ENCODE data around the gene NPAS3.

NPAS3 gene

DNA sequence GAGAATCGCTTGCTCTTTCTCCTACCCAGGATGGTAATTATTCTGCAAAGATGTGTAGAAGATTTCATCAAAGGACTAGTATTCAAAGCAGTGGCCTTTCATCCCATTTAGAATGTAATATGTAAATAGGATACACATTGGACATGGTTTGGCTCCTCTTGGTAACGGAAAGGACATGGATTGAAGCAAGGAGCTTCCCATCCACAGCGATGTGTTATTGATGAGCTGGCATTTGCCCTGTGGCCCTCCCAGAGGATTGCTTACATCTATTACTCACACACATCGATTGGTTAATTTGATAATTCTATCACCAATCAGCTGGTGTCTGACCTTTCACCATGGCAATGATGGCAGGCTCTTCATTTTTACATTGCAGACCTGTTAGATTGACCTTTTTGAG is 553.8 kb downstream of the NPAS3 start:
- no peaks in the 10 kb centered on the region for H3K4me1 Mint-ChIP-seq (ENCODE audit: low read depth)
- H3K4me3 Mint-ChIP-seq, result no peak overlapping the region
- H3K27me3 Mint-ChIP-seq, result peaks cover 9% of the 10 kb centered on the region
- no peaks in the 10 kb centered on the region for H3K36me3 Mint-ChIP-seq (ENCODE audit: low read depth)
- no peak overlapping the region for H3K27ac Mint-ChIP-seq
- H3K9me3 Mint-ChIP-seq, result peaks cover 11% of the 10 kb centered on the region
- DNase-seq, result no peak

DNA sequence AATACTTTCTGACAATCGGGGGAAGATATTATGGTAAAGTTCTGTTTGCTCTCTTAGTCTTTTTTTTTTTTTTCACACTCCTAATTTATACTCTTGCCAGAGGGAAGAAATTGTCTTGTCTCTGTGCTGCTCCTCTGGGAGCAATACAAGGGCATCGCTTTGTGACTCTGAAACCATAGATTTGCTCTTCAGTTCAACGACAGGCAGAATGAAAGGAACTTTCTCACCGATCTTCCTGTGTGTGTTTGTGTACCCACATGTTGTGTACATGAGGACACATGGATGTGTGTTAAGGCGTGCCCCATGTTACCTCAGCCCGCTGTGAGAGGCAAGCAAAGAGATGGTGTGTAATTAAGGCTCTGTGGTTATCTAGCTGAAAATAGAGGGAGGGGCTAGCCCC is 554.6 kb downstream of the NPAS3 start:
- no peak overlapping the region for H3K27ac Mint-ChIP-seq
- H3K4me3 Mint-ChIP-seq, result no peak overlapping the region
- no peak for DNase-seq
- H3K4me1 Mint-ChIP-seq (ENCODE audit: low read depth), result no peaks in the 10 kb centered on the region
- peaks cover 13% of the 10 kb centered on the region for H3K9me3 Mint-ChIP-seq
- H3K36me3 Mint-ChIP-seq (ENCODE audit: low read depth), result no peaks in the 10 kb centered on the region
- peaks cover 9% of the 10 kb centered on the region for H3K27me3 Mint-ChIP-seq

DNA sequence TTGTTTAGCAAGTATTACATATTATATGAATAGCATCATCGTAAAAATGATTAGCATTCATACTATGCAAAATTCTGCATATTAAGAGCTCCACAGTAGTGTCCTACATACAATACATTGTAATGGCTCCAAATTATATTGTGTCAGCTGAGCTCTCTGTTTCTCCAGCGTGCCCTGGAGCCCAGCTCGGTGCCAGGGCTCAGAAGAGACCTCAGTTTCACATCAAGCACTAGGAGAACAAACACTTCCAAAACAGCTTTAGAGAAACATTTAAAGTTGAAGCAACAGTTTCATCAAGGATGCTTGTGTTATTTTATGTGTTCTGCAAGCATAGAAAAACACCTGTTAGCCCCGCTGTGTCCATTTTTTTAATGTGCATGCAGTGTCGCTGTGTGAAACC is 555.3 kb downstream of the NPAS3 start:
- peaks cover 6% of the 10 kb centered on the region for H3K27me3 Mint-ChIP-seq
- peaks cover 13% of the 10 kb centered on the region for H3K9me3 Mint-ChIP-seq
- DNase-seq, result no peak
- no peak overlapping the region for H3K27ac Mint-ChIP-seq
- H3K36me3 Mint-ChIP-seq (ENCODE audit: low read depth), result no peaks in the 10 kb centered on the region
- no peaks in the 10 kb centered on the region for H3K4me1 Mint-ChIP-seq (ENCODE audit: low read depth)
- no peak overlapping the region for H3K4me3 Mint-ChIP-seq

DNA sequence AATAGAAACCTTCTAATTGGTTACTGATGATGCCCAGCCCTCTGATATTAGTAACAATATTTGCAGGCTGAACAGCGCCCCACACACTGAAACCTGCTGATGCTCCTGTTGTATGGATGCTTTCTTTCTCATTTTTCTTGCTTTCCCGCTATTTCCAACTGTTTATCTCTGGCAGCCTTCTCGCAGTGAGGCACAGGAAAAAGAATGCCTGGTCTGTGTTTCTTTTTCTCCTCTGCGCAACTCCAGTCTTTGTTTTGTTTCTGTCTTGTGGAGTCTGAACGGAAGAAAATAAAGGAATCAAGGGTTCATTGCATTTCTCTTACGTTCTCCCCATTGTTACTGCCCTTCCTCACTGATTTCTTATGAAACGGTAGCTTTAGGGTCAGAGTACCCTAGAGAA is 561.0 kb downstream of the NPAS3 start:
- Mint-ChIP-seq H3K4me1 (ENCODE audit: low read depth) (no peaks in the 10 kb centered on the region), H3K9me3 (peaks cover 10% of the 10 kb centered on the region), H3K4me3 (no peak overlapping the region), H3K36me3 (ENCODE audit: low read depth) (no peaks in the 10 kb centered on the region), H3K27me3 (peaks cover 6% of the 10 kb centered on the region), H3K27ac (no peak overlapping the region)
- DNase-seq, result no peak

DNA sequence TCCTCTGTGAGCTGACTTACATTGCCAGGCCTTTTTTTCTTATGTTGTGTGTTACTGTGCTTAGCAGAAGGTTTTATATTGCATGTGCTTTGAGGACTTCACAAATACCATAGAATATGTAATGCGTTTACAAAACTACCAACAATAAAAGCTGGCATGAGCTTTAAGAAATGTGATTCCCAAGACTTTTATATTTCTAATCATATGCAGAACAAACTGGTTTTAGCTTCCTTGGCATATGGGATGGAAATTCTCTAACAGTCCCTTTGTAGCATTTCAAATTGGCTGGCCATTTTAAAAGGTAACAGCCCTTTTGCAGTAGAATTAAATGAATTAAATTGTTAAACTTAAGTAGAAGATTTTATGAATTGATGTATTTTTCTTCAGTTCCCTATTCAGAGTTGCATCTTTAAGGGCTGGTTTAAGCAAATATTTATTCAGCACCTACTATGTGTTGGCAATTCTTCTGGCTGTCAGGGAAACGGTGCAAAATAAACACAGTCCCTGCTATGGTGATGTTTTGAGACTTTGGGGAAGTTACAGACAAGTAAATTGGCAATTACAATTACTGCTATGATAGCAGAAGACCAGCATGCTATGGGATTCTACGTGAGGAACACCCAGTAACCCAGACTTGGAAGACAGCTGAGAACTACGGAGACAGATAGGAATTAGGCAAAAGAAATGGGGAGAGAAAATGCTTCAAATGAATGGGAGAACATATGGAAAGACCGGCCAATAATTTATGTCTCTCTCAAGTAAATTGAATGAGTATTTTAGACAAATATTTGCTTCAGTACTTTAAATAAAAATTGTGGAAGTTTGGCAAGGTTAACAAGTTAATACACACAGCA is 565.8 kb downstream of the NPAS3 start:
- Mint-ChIP-seq H3K9me3 (no peaks in the 10 kb centered on the region), H3K27ac (no peak overlapping the region), H3K4me1 (ENCODE audit: low read depth) (no peaks in the 10 kb centered on the region), H3K27me3 (peaks cover 3% of the 10 kb centered on the region), H3K36me3 (ENCODE audit: low read depth) (no peaks in the 10 kb centered on the region), H3K4me3 (no peak overlapping the region)
- no peak for DNase-seq

DNA sequence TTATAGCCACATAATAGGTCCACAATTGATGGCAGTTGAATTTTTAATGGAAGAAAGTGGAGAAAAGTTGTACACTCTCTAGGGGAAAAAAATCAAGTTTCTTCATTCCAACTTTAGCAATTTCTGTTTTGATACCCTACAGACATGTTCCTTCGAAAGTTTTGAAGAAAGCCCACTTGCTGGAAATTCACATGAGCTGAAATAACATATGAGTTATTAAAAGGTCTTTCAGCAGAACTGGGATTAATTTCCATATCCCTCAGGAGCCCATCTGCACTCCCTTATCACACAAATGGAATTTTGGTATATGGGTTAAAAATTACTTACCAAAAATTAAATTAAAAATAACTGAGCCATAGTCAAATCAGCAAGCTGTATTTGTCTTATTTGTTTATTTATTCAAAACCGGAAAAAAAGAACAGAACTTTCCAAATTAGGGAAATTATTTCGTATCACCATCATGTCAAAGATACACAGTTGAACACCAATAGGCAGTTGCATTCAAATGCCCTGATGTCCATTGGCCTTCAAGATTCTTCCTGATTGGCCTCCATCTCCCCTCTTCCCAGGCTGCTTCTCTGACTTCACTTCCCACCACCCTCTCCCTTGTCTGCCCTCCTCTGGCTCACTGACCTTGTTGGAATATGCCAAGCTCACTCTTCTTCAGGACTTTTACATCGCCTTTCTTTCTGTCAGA is 566.7 kb downstream of the NPAS3 start:
- Mint-ChIP-seq H3K4me3 (no peak overlapping the region), H3K36me3 (ENCODE audit: low read depth) (no peaks in the 10 kb centered on the region), H3K4me1 (ENCODE audit: low read depth) (no peaks in the 10 kb centered on the region), H3K9me3 (no peaks in the 10 kb centered on the region), H3K27me3 (peaks cover 3% of the 10 kb centered on the region), H3K27ac (no peak overlapping the region)
- no peak for DNase-seq

DNA sequence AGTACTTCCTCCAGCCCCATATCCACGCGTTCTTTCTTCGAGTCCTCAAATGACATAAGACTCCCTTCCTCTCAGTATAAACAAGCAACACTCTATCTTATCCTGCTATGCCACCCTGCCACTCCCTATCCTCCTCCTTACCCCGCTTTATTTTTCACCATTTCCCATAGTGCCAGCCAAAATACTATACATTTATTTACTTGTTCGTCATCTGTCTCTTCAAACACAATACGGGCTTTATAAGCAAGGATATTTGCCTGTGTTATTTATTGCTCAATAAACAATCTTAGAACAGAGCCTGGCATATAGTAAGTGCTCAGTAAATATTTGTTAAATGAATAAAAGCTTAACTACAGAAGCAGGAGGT is 567.3 kb downstream of the NPAS3 start:
- no peak for DNase-seq
- Mint-ChIP-seq H3K4me3 (no peak overlapping the region), H3K27me3 (peaks cover 3% of the 10 kb centered on the region), H3K27ac (no peak overlapping the region), H3K36me3 (ENCODE audit: low read depth) (no peaks in the 10 kb centered on the region), H3K9me3 (no peaks in the 10 kb centered on the region), H3K4me1 (ENCODE audit: low read depth) (no peaks in the 10 kb centered on the region)

DNA sequence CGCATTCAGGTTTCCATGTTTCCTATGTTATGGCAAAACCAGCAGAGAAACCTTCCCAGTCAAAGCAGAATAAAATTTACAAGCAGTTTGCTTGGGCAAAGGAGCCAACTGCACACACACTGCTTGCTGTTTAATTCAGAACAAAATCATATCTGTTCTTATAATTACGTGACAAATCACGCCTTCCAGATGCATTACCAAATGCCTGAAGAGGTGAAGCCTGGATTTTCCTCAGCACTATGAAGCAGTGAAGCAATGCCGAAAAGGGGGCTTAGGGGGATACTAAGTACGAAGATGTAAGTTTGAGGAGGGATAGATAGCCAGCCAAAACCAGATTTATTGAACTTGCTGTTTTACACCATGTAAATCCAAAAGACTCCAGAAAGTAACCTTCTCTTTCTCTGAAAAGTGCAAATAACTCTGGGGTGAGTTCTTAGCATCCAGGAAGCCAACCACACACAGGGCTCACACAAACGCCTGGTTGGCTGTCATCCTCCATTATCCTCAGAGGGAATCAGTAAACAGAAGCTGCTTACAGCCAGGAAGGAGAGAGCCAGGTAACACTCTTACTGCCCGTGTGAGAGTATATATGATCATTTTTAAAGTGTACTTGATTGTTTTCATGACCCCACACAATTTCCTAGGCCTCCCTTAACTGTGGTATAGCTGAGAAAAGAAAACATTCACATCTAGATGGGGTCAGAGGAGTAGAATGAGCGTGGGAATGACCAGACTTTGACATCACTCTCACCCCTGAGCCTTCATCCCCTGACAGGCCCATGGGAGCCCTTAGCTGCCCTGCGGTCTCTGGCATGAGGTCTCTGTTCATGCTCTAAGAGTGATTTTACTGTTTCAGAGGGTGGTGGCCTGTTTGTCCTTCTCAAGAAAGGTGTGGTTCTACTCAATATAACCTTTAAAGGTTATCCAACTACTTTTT is 569.7 kb downstream of the NPAS3 start:
- no peaks in the 10 kb centered on the region for H3K36me3 Mint-ChIP-seq (ENCODE audit: low read depth)
- no peak overlapping the region for H3K4me3 Mint-ChIP-seq
- peaks cover 3% of the 10 kb centered on the region for H3K27me3 Mint-ChIP-seq
- DNase-seq, result no peak
- H3K27ac Mint-ChIP-seq, result no peak overlapping the region
- no peaks in the 10 kb centered on the region for H3K4me1 Mint-ChIP-seq (ENCODE audit: low read depth)
- no peaks in the 10 kb centered on the region for H3K9me3 Mint-ChIP-seq

DNA sequence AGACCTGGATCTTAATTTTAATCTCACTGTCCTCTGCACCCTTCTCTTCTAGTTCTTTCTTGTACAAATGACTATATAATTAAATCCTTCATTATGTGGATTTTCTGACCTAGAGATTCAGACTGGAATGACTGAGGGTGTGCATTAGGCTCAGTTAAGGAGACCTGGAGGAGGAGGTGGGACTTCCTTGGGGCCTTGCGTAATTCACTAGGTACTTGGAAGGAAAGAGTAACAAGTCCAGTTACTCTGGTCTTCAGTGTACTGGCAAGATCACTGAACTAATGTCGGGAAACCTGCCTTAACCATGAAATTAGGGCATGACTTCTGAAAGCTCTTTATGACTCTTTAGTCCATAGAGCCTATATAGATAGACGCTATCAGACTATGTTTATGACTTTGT is 570.8 kb downstream of the NPAS3 start:
- H3K4me3 Mint-ChIP-seq, result no peak overlapping the region
- no peak for DNase-seq
- no peaks in the 10 kb centered on the region for H3K9me3 Mint-ChIP-seq
- H3K4me1 Mint-ChIP-seq (ENCODE audit: low read depth), result no peaks in the 10 kb centered on the region
- no peaks in the 10 kb centered on the region for H3K36me3 Mint-ChIP-seq (ENCODE audit: low read depth)
- peaks cover 3% of the 10 kb centered on the region for H3K27me3 Mint-ChIP-seq
- H3K27ac Mint-ChIP-seq, result no peak overlapping the region

DNA sequence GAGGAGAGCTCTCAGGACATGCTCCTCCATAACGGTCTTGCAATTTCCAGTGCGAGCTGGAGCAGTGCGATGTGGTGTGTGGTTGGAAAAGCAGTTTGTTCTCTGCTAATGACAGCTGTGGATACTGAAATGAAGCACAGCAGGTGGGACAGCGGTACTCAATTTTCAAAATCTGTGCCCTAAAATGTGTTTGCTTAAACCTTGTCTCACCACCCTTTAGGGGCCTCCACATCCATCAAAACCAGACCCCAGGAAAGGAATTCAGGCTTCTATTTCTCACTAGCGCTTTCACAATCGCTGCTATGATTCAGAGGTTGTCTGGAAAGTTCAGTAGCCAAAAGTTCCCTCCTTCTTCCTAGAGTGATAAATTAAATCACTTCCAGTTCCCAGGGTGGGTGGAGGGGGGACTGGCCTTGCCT is 571.4 kb downstream of the NPAS3 start:
- no peak for DNase-seq
- peaks cover 6% of the 10 kb centered on the region for H3K27me3 Mint-ChIP-seq
- no peak overlapping the region for H3K4me3 Mint-ChIP-seq
- H3K9me3 Mint-ChIP-seq, result no peaks in the 10 kb centered on the region
- no peaks in the 10 kb centered on the region for H3K4me1 Mint-ChIP-seq (ENCODE audit: low read depth)
- H3K36me3 Mint-ChIP-seq (ENCODE audit: low read depth), result no peaks in the 10 kb centered on the region
- no peak overlapping the region for H3K27ac Mint-ChIP-seq

DNA sequence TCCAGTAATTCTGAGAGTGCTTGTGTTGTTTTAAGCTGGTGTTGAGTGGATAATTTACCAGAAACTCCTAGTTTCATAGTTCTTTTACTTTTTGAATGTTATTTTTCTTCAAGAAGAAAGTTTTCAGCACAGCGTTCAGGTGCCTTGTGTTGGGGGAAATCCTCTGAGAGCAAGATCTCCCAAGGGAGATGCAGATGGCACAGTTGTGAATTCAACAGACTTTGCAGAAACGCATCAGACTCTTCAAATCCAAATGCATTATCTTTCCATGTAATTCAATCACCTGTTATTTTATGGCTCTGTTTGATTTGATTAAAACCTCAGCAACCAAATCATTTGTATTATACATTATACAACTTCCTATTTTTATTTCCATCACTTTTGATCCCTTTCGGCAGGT is 572.3 kb downstream of the NPAS3 start:
- Mint-ChIP-seq H3K4me1 (ENCODE audit: low read depth) (no peaks in the 10 kb centered on the region), H3K4me3 (no peak overlapping the region), H3K9me3 (no peaks in the 10 kb centered on the region), H3K27ac (no peak overlapping the region), H3K36me3 (ENCODE audit: low read depth) (no peaks in the 10 kb centered on the region), H3K27me3 (peaks cover 3% of the 10 kb centered on the region)
- no peak for DNase-seq

DNA sequence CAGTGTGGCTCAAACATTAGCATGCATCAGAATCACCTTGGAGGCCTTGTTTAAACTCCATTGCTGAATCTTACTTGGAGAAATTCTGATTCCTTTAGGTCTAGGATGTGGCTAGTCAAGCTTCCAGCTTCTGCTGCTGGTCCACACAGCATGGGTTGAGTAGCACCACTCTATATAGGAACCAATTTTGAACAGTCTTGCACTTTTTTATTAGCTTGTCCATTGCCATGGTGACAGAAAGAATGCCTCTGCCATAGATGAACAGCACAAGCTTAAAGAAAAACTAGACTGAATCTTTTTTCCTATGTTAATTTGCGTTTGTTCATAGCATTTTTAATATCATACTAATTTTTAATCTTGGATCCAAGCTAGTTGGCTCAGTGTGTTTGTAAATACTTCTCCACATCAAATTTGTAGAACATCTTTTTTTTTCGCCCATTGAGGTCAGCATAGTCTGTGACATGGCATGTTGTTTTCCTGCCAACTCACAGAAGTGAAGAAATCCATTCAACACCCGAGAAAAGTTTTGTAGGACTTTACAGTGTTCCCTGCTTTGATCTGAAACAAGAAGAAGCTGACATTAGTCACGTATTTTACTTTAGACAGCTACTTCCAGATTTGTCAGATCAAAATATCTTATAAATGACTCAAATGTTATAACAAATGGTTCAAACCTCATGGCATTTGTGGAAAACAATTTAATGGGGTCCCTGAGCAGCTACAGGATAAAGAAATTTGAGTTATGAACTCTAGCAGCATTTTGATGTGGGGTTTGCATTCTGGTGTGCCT is 573.4 kb downstream of the NPAS3 start:
- no peaks in the 10 kb centered on the region for H3K36me3 Mint-ChIP-seq (ENCODE audit: low read depth)
- peaks cover 2% of the 10 kb centered on the region for H3K27me3 Mint-ChIP-seq
- DNase-seq, result no peak
- no peak overlapping the region for H3K27ac Mint-ChIP-seq
- H3K4me1 Mint-ChIP-seq (ENCODE audit: low read depth), result no peaks in the 10 kb centered on the region
- H3K9me3 Mint-ChIP-seq, result no peaks in the 10 kb centered on the region
- no peak overlapping the region for H3K4me3 Mint-ChIP-seq

DNA sequence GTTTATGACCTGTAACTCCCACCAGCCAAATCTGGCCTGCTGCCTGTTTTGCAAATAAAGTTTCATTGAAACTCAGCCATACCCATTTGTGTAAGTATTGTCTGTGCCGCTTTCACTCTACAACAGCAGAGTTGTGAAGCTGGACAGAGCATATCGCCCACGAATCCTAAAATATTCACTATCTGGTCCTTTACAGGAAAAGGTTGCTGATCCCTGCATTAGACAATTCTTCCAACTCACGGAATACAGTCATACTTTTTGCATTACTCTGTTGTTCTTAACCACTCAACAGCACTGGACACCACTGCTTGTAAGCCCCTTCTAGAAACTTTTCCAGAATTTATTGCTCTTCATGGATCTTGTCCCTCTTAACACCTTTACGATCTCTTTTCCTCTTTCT is 576.8 kb downstream of the NPAS3 start:
- no peak for DNase-seq
- no peaks in the 10 kb centered on the region for H3K9me3 Mint-ChIP-seq

DNA sequence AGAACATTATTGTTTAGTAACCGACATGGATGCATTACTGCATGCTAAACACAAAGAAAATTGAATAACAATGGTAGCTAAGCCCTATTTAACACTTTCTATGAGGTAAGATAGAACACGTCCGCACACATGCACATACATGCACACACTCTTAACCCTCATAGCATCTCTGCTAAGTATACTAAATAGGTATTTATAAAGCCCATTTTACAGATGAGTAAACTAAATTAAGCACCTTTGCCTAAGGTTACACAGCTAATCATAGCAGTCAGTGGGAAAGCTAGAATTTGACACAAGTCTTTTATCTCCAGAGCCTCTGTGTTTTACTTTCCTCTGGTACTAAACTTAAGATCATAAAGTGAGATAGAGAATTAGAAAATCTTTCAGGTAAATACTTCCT is 577.2 kb downstream of the NPAS3 start:
- no peaks in the 10 kb centered on the region for H3K4me1 Mint-ChIP-seq (ENCODE audit: low read depth)
- H3K4me3 Mint-ChIP-seq, result no peak overlapping the region
- no peak overlapping the region for H3K27ac Mint-ChIP-seq
- H3K36me3 Mint-ChIP-seq (ENCODE audit: low read depth), result no peaks in the 10 kb centered on the region
- H3K27me3 Mint-ChIP-seq, result peaks cover 2% of the 10 kb centered on the region
- no peak for DNase-seq
- no peaks in the 10 kb centered on the region for H3K9me3 Mint-ChIP-seq

More for the DNA sequence above, 576.8 kb downstream of the NPAS3 start:
- Mint-ChIP-seq H3K36me3 (ENCODE audit: low read depth) (no peaks in the 10 kb centered on the region), H3K4me1 (ENCODE audit: low read depth) (no peaks in the 10 kb centered on the region), H3K27ac (no peak overlapping the region), H3K4me3 (no peak overlapping the region), H3K27me3 (peaks cover 2% of the 10 kb centered on the region)
